Activated T-cell treated with anti-CD3 and anti-CD28 coated beads, Interleukin-2, amount 50 U/mL, for 48 hours (primary cell): ENCODE results near the gene KCNIP1.
"Not testable (repeated sequence)": the region's sequence is repeated elsewhere in the genome, so short reads cannot be mapped to it uniquely, and the experiment has no call there.

Source experiments
- DNase-seq, 2 experiments: peaks; one replicate each; pipeline ENCODE4 v3.0.0-alpha.2; 2020

KCNIP1 gene

DNA sequence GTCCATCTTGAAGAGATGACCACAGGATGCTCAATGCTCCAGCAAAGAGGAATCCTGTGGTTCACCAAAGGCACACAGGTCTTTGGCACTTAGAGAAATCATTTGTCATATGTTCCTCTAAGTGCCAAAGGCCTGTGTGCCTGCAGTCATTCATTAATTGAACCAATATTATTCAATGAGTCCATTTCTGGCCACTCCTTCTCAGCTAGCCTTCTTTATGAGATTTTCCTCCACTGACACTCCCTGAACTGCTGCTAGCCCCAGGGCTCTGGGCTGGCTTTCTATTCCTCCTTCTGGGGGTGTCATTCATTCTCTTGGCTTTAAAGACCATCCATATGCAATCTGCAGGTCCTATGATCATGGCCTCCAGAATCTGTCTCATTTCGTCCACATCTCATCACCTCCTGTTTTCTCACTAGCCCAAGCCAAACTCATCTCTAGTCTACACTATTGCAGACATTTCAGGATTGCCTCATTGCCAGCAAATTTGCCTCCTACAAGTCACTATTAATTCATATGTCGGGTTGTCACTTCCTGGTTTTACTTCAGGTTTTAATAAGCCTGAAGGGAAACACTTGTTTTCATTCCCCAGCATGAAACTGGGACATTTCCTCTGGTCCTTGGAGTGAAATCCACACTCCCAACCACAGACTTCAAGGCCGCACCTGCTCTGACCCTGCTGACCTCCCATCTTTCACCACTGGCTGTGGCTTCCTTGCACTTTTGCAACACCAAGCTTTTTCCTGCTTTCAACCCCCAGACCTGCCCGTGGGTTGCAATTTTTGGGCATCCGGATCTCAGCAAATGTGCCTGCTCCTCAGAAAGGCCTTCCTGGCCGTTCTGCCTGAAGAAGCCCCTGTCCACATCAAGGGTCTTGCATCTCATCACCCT is 35.1 kb downstream of the KCNIP1 start:
- no peak for DNase-seq

DNA sequence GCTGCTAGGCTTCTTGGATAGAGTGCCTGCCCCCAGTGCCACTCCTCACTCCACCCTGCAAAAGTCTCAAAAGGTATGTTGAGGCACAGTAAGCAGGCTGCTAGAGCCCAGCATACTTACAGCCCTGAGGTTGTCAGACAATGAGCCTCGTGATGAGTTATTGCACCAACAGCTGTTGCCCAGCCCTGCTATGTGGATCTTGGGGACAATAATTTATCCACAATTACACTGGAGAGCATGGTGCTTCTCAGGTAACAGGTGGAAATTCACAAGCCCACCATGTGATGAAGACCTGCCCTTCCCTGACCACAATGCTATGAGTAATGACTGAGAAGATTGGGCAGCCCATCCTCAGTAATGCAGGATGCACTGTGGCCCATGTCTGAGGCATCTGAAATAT is 36.5 kb downstream of the KCNIP1 start:
- DNase-seq = no peak

DNA sequence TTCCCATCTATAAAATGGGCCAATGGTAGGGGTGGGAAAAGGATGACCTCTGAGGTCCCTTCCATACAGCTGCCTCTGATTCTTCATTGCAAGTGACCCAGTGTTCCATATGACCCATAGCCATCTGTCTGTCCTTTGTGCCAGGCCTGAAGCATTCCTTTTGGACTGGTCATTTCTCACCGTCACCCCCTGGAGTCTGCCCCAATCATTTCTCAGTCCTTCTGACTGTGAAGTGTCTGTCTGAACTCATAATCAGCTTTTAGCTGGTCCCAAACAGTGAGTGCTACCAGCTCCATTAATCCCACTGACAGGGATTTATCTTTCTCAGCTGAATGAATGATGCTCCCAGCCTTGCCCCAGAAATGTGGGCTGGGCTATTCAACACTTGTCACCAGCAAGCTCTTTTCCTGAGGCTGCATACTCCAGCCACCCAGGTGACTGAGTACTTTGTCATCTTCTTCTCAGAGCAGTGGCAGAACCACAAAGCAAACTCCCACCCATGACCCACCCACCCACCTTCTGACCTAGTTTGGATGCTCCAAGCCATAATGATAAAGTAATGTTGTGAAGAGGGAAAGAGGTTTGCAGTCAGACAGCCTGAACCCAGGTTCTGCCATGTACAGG is 37.4 kb downstream of the KCNIP1 start:
- DNase-seq = no peak

DNA sequence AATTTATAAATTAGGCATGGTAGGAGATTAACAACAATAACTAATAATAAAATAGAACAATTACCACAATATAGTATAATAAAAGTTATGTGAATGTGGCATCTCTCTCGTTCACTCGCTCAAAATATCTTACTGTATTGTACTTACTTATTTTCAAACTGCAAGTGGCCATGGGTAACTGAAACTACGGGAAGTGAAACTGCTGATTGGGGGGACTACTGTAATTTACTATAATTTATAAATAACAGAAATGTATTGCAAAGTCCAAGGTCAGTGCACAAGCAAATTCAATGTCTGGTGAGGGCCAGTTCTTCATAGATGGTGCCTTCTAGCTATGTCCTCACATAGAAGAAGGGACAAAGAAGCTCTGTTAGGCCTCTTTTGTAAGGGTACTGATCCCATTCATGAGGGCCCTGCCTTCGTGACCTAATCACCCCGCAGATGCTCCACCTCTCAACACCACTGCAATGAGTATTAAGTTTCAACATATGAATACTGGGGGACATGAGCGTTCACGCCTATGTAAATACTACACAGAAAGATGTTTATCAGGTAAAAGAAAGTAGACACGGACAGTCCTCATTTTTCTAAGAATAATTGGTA is 39.0 kb downstream of the KCNIP1 start:
- DNase-seq = no peak

DNA sequence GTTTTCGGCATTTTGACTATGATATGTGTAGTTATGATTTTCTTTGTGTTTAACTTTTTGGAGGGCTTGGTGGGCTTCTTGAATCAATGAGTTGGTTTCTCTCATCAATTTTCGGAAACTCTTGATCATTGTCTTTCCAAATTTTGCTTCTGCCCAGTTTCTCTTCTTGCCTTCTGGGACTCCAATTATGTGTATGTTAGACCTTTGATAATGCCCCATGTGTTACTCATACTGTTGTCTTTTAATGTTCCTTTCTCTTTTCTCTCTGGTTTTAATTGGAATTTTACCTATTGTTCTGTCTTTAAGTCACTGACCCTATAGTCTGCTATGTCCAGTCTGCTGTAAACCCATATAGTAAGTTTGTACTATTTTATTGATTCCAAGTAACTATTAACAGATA is 41.5 kb downstream of the KCNIP1 start:
- DNase-seq = no peak

DNA sequence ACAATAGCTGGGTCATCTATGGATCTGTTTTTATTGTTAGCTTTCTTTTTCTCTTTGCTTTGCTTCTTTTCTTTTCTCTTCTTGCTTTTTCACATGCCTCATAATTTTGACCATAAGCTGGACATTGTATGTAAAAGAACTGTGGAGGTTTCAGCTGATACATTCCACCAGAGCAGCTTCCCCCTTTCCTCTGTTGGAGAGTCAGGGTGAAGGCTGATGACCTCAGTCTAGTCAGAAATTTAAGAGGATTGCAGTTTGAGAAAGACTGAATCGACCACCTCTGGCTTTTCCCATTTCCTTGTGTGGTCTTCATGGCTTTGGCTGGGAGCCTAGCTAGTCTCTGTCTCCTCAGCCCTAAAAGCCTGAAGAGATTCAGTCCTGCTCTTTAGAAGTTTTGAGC is 42.0 kb downstream of the KCNIP1 start:
- DNase-seq = no peak

DNA sequence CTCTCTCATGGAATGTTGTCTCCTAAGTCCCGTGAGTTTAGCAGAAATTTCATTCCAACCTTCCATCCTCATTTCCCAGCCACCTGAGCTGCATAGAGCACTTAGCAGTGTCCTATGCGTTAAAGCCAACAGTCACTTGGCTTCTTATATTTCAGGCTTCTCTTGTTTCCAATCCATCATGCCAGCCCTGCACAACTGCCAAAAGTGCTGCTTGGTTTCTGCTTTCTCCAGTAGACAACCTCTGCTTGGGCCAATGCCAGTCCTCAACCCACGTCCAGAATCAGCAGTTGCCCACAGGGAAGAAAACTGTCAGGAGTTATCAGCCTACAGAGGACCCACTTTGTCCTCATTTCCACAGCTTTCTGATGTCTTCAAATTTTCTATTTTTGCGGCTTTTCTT is 42.5 kb downstream of the KCNIP1 start:
- DNase-seq = no peak

DNA sequence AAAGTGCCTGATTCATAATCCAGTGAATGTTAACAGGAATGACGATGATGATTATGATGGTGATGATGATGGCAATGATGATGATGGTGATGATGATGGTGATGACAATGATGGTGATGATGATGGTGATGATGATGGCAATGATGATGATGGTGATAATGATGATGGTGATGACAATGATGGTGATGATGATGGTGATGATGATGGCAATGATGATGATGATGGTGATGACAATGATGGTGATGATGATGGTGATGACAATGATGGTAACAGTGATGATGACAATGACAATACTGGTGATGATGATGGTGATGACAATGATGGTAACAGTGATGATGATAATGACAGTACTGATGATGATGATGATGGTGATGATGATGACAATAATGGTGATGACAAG is 46.6 kb downstream of the KCNIP1 start:
- not testable (repeated sequence) for DNase-seq

DNA sequence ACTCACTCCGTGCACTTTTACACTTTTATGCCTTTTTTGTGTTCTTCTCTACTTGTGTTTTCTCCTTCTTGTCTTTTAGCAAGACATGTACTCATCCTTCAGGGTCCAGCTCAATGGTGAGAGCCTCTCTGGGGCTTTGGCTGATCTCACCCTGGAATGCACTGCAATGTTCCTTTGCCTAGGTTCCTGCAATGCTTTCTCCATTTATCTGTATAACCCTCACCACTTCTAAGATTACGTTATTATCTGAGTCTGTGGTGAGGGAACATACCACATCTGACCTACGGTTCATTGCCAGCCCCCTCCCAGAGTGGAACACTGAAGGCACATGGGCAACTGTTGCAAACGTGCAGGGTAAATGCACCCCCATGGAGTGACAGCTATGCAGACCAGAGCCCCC is 47.3 kb downstream of the KCNIP1 start:
- DNase-seq = no peak

DNA sequence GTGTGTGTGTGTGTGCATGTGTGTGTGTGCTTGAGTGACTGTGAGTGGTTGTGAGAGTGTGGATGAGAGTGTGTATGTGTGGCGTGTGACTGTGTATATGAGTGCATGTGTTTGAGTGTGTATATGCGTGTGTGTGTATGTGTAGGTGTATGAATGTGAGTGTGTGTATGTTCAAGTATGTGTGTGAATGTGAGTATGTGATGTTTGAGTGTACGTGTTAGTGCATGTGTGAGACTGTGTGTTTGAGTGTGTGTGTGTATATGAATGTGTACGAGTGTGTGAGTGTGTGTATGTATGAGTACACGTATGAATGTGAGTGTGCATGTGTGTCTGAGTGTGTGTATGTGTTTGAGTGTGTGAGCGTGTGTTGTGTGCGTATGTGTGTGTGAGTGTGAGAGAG is 47.8 kb downstream of the KCNIP1 start:
- no peak for DNase-seq

DNA sequence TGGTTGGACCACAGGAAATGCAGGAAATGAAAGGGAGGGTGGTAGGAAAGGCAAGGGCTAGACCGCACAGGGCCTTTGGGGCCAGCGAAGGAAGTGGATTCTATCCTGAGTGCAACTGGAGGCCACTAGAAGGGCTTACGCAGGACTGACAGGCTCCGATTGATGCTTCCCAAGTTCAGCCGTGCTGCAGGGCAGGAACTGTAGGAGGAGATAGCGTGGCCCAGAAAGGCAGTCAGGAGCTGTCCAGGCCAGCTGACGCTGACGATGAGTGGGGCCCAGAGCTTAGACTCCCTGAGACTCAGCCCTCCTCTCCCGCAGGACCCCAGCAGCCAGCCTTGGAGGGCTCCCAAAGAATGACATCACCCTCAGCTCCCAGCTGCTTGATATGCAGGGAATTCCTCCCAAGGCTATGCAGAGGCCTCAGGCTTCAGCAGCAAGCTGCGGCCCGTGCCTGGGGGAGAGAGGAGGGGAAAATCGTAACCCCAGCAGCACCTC is 48.8 kb downstream of the KCNIP1 start:
- DNase-seq = no peak

DNA sequence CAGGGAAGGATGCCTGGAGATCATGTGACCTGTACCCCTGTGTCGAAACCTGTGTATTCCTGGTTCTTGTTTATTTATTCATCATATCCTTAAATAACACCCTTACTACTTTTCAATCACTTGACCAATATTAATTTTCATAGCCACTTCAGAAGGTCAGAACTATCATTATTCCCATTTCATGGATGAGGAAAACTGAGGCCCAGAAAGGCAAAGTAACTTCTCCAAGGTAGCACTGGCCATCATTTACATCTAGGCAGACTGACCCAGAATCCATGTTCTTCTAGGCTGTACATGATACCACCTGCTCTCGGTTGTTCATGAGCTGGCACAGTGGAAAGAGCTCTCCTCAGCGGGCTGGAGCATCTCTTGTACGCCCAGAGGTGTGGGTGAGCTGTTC is 49.4 kb downstream of the KCNIP1 start:
- DNase-seq = no peak

DNA sequence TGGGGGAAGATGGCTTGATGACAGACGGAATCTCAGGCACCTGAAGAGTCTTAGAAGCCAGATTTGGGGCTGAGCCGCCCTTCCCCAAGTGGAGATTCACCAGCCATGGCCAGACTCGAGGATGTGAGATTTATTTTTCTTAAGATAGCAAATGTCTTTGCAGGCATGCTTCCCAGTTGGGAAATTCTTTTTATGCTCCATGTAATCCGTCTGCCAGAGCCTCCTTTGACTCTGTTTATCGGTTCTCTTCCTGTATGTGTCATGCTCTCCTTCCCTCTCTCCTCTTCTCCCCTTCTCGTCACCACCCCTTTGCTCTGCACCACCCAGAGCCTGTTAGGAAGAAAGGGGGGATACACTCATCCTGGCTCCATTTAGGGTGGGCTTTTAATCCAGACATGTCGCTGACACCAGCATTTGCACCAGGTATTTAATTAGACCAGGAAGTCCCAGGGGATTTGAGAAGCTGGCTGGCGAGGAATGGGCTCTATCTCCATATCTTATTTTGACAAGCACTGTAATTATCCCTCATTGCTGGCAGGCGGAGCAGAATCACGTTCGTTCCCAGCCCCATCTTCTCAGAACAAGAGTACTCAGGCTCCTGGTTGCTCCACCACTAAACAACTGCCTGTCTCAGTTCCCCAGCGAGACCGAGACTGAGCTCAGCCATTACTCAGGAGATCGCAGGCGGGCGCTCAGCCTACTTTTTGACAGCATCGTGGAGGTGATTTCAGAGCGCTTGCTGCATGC is 50.9 kb downstream of the KCNIP1 start:
- DNase-seq = peak in 1 of 2 experiments; percentile 2

DNA sequence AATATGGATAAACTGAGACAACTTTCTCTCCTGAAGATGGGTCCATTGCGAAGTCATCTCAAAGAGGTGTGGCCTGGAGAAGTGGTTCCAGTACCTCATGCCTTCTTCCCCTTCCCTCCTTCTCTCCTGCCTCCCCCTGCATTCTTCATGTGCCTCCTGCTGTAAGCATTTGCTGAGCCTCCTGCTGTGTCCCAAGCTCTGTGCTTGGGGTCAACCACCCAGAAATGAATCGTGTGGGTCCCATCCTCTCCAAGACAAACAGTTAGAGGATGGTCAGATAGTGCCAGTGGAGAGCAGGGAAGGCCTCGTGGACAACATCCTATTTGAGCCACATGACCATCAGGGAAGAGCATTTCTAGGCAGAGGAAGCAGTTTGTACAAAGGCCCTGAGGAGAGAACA is 53.5 kb downstream of the KCNIP1 start:
- no peak for DNase-seq

DNA sequence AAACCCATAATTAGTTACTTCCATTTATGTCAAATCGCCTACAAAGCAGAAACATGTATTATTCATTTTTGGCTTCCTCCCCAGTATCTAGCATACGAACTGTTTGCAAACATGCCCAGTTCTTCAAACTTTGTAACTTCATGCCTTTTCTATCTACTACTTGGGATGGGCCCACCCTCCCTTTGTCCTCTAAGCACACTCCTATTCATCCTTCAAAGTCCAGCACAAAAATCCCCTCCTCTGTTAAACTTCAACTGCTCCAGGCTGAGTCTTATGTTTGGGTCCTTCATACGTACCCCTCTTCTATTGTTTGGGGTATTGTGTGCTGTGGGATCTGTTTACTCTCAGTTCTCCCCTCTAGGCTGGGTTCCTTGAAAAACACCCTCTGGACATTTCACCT is 55.5 kb downstream of the KCNIP1 start:
- no peak for DNase-seq

DNA sequence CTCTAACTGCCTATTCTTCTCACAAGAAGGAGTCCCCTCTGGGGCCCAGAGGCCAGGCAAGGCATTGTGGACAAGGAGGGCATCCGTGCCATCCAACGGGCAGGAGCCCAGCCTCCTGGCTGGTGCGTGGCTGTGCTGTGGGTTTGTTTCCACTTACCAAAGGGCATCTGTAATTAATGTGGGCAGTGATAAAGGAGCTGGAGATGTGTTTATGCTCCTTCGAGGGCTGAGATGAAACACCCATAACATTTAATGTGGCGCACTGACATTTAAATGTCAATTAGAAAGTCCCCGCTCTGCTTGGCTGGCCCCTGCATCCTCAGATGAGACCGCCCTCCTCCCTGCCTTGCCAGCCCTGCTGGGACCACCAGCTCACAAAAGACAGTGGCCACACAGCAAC is 57.1 kb downstream of the KCNIP1 start:
- DNase-seq = no peak

DNA sequence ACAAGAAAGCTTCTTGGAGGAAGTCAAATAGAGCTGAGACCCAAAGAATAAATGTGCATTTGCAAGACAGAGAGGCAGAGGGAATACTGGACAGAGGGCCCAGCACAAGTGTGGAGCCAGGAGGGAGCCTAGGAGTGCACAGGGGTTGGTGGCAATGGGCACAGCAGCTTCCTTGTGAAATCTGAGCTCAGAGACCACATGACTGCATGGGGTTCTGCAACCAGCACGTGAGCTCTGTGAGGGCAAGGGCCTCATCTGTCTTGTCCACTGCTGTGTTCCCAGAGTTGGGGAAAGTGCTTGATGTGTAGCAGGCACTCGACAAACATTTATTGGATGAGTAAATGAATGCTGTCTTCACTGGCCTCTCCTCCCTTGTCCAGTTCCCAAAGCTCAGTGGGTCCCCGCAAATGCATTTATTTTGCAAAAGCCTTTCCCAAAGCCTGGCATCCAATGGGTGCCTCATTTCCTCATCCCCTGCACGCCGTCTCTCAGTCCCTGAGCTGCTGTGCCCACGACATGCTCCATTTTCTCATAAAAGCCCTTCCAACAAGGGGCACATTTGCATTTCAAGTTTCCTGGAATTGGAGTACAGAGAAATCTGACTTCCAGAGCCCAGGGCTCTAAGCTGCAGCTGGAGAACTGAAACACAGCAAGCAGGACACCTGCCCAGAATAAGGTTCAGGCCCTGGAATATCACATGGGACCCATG is 58.5 kb downstream of the KCNIP1 start:
- peak in 1 of 2 experiments; percentile 4 for DNase-seq

DNA sequence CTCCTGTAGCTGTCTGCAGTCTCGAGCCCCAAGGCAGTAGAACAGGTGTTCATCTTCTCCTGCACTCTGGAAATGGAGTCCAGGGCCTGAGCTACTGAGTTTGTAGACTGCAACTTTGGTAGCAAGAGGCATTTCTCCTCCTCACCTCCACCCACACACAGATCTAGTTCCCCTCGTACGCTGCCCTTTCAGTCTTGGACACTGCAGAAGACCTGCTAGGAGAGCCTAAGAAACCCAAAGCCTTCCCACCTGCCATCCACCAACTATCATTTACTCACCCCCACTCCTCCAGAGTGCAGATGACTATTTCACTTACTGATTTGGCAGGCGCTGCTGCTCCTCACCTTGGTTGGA is 59.0 kb downstream of the KCNIP1 start:
- DNase-seq = peak in 1 of 2 experiments; percentile 8

DNA sequence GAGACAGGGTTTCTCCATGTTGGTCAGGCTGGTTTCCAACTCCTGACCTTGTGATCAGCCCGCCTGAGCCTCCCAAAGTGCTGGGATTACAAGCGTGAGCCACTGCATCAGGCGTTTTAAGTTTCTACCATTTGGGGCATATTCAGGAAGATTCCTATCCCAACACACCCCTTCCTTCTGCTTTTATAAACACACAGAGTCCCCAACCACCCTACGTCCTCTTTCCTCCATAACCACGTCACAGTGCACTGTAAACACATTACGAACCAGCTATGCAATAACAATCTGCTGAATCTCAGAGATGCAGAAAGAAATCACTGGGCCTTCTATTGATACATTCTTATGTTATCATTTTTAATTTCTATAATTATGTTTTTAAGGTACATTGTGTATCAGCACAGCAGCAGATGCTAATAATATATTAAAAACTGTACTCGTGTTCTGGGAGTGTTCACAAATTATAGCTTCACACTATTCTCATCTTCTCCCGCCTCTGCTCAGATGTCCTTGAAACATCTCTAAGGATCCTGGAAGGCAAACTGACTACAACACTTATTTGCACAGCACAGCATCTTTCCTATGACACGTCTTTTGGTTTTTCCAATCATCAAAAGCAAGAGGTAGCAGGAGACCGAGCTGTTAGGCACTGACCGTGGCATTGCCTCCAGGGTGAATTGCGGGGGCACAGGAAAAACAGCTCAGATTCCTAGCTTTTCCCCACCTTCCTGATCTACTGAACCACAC is 60.2 kb downstream of the KCNIP1 start:
- no peak for DNase-seq

DNA sequence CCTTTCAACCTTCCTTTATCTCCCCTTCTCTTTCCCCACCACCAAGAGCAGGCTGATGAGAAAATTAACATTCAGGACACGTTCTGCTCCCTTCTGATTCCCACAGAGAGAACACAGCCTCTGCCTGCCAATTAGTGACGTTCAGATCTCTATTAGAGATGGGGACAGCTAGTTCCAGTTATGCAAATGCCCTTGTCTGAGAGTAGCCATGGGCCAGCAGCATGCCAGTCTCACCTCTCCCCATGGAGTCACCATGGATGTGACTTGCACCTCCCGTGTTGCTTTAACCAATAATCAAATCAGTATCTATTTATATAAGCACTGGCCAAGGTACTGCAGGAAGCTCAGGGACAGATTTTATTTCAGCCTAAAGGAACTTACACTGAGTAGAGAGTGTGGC is 61.3 kb downstream of the KCNIP1 start:
- DNase-seq = no peak

DNA sequence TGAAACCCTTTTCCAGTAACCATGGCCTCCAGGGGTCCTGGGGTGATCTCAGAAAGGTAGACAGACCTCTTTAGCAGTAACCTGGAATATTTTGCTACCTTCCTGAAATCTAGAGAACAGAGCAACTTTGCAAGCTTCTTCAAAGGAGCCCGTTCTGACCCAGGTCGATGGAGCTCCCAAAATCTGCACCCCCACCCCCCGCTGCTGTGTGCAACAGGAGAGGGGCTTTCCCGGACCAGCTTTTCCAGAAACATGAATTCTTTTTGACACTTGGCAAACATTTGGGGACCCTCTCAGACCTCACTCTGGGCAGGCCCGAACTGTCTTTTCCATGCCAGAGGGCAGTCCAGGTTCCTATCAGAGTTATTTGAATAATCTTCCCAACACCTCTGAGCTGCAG is 65.3 kb downstream of the KCNIP1 start:
- DNase-seq = peak in 1 of 2 experiments; percentile 9

DNA sequence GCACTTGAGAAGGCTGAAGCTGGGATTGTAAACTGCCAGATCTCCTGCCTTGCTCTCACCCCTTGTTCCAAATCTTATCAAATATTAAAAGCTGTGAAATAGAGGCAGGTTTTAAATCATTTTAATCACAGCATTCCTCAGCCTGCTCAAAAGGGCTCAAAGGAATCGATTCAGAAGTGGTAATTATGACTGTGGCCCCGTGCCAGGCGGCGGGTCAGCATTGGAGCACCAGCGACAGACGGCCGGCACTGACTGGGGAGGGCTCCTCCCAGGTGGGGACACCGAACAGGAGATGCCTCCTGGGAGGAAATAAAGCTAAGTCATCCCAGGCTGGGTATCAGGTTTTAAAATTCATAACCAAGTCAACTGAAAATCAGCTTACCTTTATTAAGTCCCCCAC is 66.7 kb downstream of the KCNIP1 start:
- no peak for DNase-seq
